Stimulated activated CD8-positive, alpha-beta memory T cell treated with anti-CD3 and anti-CD28 coated beads, Interleukin-7, amount 100 ng/mL, for 48 hours (primary cell): Measurements from ENCODE around the gene ICAM2.
"Not testable (repeated sequence)": the region's sequence is repeated elsewhere in the genome, so short reads cannot be mapped to it uniquely, and the experiment has no call there.

Source experiments
- DNase-seq, 2 donors: peaks; one replicate each; pipeline ENCODE4 v3.0.0-alpha.2; 2020; ENCODE audit warnings: low read depth in 1 of 2; ENCODE audit errors: extremely low read depth in 1 of 2

Gene ICAM2

GRCh38 chr17:63998050-63998720 is 22.2 kb downstream of the ICAM2 start, which contains the start of gene PRR29:
PRR29 (plus strand) TSS chr17:63998351; CDS start chr17:63998365, 14 bp downstream.
- DNase-seq: peak; percentile 44 to 45

GRCh38 chr17:63997341-63998048 is 22.9 kb downstream of the ICAM2 start:
- DNase-seq: no peak

GRCh38 chr17:63996430-63997182 is 23.8 kb downstream of the ICAM2 start:
- DNase-seq: no peak

- no peak for DNase-seq
Observed at GRCh38 chr17:63995626-63996025, 24.8 kb downstream of the ICAM2 start.

GRCh38 chr17:63993368-63993985 is 27.0 kb downstream of the ICAM2 start:
- no peak for DNase-seq

- no peak for DNase-seq
Observed at GRCh38 chr17:63991611-63992010, 28.8 kb downstream of the ICAM2 start.

GRCh38 chr17:63989622-63990345 is 30.6 kb downstream of the ICAM2 start:
- no peak for DNase-seq

- no peak for DNase-seq
Observed at GRCh38 chr17:63988741-63989621, 31.5 kb downstream of the ICAM2 start.

- DNase-seq: no peak
Observed at GRCh38 chr17:63988127-63988478, 32.3 kb downstream of the ICAM2 start.

GRCh38 chr17:63987221-63988126 is 33.0 kb downstream of the ICAM2 start:
- no peak for DNase-seq

GRCh38 chr17:63986821-63987220 is 33.6 kb downstream of the ICAM2 start:
- DNase-seq: no peak

GRCh38 chr17:63985387-63986140 is 34.9 kb downstream of the ICAM2 start:
- DNase-seq: no peak

- DNase-seq: peak in 1 of 2 donors; percentile 46
Observed at GRCh38 chr17:63984651-63985386, 35.6 kb downstream of the ICAM2 start.

- no peak for DNase-seq
Observed at GRCh38 chr17:63984236-63984635, 36.2 kb downstream of the ICAM2 start.

GRCh38 chr17:63983320-63983719 is 37.1 kb downstream of the ICAM2 start:
- DNase-seq: no peak

- not testable (repeated sequence) for DNase-seq
Observed at GRCh38 chr17:63982641-63983040, 37.8 kb downstream of the ICAM2 start.
